A673 (cell line): ENCODE measurements around the gene GNG12. TPM values are rescaled to one million over a fixed set of nuclear protein-coding genes. Genes with fewer than 3 reads are reported as not detected.

Experiments used
- BruUV-seq: library from RNA; stranded (reverse); fragments of 400-500 nt; replicated peaks from 2 replicates; lab custom pipeline; 2021; lab: Mats Ljungman, UMichigan
- CTCF ChIA-PET: fragments of 300-600 bp; sonication (Branson Sonifier 250); formaldehyde crosslinking; loops from one replicate; lab custom pipeline; 2022; ENCODE audit warnings: antibody characterized with exemption; lab: Charles Lee
- POLR2A ChIA-PET: fragments of 300-600 bp; sonication (Branson Sonifier 250); formaldehyde crosslinking; loops from one replicate; lab custom pipeline; 2022; ENCODE audit warnings: antibody characterized with exemption; ENCODE audit not compliant: low non-redundant PET; lab: Charles Lee
- DNase-seq: peaks from one replicate; pipeline ENCODE4 v3.0.0-alpha.2; 2015; ENCODE audit warnings: low spot score
- H3K27ac ChIP-seq: fragments of 200-600 bp; sonication (generic); 2 replicates; pipeline ENCODE4 v1.5.1; 2016; ENCODE audit warnings: mixed run types, low read depth, mild to moderate bottlenecking, mixed read lengths, antibody characterized with exemption, low read length; ENCODE audit not compliant: poor library complexity, severe bottlenecking
- H3K27me3 ChIP-seq: fragments of 200-600 bp; sonication (generic); replicated peaks from 2 replicates; pipeline ENCODE4 v1.6.1; 2017; ENCODE audit warnings: mixed run types, low read depth, mild to moderate bottlenecking, mixed read lengths, antibody characterized with exemption, low read length; ENCODE audit not compliant: insufficient read depth, poor library complexity
- H3K36me3 ChIP-seq: fragments of 200-600 bp; sonication (generic); 2 replicates; pipeline ENCODE4 v1.6.1; 2016; ENCODE audit warnings: mixed run types, mild to moderate bottlenecking, mixed read lengths, antibody characterized with exemption, low read length; ENCODE audit not compliant: insufficient read depth, poor library complexity, severe bottlenecking
- H3K4me1 ChIP-seq: fragments of 200-600 bp; sonication (generic); 2 replicates; pipeline ENCODE4 v1.6.1; 2017; ENCODE audit warnings: mixed run types, mild to moderate bottlenecking, mixed read lengths, antibody characterized with exemption, low read length; ENCODE audit not compliant: insufficient read depth, poor library complexity, severe bottlenecking
- H3K4me3 ChIP-seq: fragments of 200-600 bp; sonication (generic); 2 replicates; pipeline ENCODE4 v1.5.1; 2016; ENCODE audit warnings: low read depth, mixed run types, mild to moderate bottlenecking, mixed read lengths, low read length; ENCODE audit not compliant: poor library complexity, severe bottlenecking
- H3K9me3 ChIP-seq: fragments of 200-600 bp; sonication (generic); 2 replicates; pipeline ENCODE4 v1.6.1; 2016; ENCODE audit warnings: mixed run types, low read depth, mild to moderate bottlenecking, mixed read lengths, antibody characterized with exemption, low read length; ENCODE audit not compliant: poor library complexity, severe bottlenecking
- EZH2 ChIP-seq: fragments of 200-600 bp; sonication (generic); IDR thresholded peaks from 2 replicates; pipeline ENCODE4 v1.6.1; 2017; ENCODE audit warnings: borderline replicate concordance, low read depth, mild to moderate bottlenecking, mixed read lengths, antibody characterized with exemption, low read length; ENCODE audit not compliant: poor library complexity, severe bottlenecking
- intact Hi-C: fragments of 100-400 bp; cut with micrococcal nuclease; formaldehyde crosslinking; loops from one replicate; pipeline ENCODE4 v1.10.0; 2022; ENCODE audit not compliant: unreplicated experiment
- total RNA-seq: library from RNA; stranded (reverse); gene quantifications from 2 replicates; pipeline ENCODE4 v1.2.3, GENCODE V29; 2021
- TF ChIP-seq, protein P1 (sequence below): fragments of 300-800, 200-600 bp; sonication (generic); conservative IDR thresholded peaks from 2 replicates; pipeline ENCODE4 v1.5.1; 2017; ENCODE audit warnings: low read depth, mild to moderate bottlenecking, antibody characterized with exemption, low read length, moderate library complexity, mixed read lengths

Gene GNG12
- total RNA-seq, 1 experiment from 2014 or later = 54.8 TPM

GRCh38 chr1:67736750-67737149 lies 96.5 kb downstream of the GNG12 start:
- H3K27ac ChIP-seq = peak overlapping the region; percentile 74
- CTCF ChIA-PET = interaction anchor here (1.4 kb wide), 1 partner anchor 24 kb away, joined by 6 read pairs; no protein-coding TSS in a partner anchor
- H3K9me3 ChIP-seq = no peaks in the 10 kb centered on the region
- no peak overlapping the region for H3K4me3 ChIP-seq
- no peaks in the 10 kb centered on the region for H3K36me3 ChIP-seq
- TF ChIP-seq, protein P1, sequence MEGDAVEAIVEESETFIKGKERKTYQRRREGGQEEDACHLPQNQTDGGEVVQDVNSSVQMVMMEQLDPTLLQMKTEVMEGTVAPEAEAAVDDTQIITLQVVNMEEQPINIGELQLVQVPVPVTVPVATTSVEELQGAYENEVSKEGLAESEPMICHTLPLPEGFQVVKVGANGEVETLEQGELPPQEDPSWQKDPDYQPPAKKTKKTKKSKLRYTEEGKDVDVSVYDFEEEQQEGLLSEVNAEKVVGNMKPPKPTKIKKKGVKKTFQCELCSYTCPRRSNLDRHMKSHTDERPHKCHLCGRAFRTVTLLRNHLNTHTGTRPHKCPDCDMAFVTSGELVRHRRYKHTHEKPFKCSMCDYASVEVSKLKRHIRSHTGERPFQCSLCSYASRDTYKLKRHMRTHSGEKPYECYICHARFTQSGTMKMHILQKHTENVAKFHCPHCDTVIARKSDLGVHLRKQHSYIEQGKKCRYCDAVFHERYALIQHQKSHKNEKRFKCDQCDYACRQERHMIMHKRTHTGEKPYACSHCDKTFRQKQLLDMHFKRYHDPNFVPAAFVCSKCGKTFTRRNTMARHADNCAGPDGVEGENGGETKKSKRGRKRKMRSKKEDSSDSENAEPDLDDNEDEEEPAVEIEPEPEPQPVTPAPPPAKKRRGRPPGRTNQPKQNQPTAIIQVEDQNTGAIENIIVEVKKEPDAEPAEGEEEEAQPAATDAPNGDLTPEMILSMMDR = no peak
- no peak for TF ChIP-seq EZH2
- POLR2A ChIA-PET = no interaction called here
- no TSS peak for BruUV-seq
- intact Hi-C loops = loop anchor here (2.0 kb wide), 1 partner anchor 50 kb away; no protein-coding TSS in a partner anchor
- H3K27me3 ChIP-seq = no peaks in the 10 kb centered on the region
- H3K4me1 ChIP-seq = peaks cover 60% of the 10 kb centered on the region
- no peak for DNase-seq

DNA sequence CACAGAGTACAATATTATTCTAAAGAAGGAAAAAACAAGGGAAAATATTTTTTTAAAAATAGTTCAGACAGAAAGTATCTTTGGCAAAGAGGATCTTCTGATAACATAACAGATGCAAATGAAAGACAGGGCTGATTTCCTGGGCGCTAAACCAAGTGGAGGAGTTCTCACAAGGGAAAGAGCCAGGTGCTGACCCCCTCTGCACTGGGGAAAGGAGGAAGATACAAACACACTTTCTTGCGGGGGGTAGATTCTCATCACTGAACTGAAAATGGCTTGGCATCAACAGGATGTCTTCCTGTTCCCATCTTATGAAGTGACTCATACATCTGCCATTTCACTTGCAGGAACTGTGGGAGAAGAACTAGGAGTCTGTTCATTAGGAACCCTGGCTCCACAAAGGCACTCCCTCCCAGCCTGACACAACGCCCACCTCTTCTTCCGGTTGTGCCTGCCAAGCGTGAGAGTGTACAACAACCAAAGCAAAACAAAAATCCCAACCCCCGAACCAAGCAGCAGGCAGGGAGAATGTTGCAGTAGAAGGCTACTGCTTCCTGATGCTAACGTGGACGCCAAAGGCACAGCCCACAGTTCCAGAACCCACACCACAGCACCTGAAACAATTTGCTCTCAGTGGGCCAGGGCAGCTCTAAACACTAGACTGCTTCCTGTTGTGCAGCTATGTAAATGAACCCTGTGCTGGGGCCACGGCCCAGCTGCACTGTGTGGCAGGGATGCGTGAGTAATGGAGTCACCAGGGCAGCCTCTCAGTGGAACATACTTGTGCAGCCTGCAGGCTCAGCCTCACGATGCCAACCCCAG lies 97.2 kb downstream of the GNG12 start:
- no TSS peak for BruUV-seq
- ChIA-PET POLR2A (interaction anchor here (0.6 kb wide), 1 partner anchor 27 kb away, joined by 3 read pairs; no protein-coding TSS in a partner anchor), CTCF (no interaction called here)
- Histone ChIP-seq H3K27ac (peak overlapping the region; percentile 74), H3K4me3 (peak overlapping the region; percentile 8), H3K27me3 (no peaks in the 10 kb centered on the region), H3K36me3 (no peaks in the 10 kb centered on the region), H3K9me3 (no peaks in the 10 kb centered on the region), H3K4me1 (peaks cover 67% of the 10 kb centered on the region)
- DNase-seq = peak; percentile 98
- intact Hi-C loops = loop anchor here (2.0 kb wide), 1 partner anchor 49 kb away; no protein-coding TSS in a partner anchor
- TF ChIP-seq, protein P1 = no peak
- no peak for TF ChIP-seq EZH2

- CTCF ChIA-PET = no interaction called here
- intact Hi-C loops = no loop called here
- H3K9me3 ChIP-seq = no peaks in the 10 kb centered on the region
- no TSS peak for BruUV-seq
- TF ChIP-seq, protein P1 = no peak
- no peak for TF ChIP-seq EZH2
- peak; percentile 41 for DNase-seq
- POLR2A ChIA-PET = interaction anchor here (0.6 kb wide), 1 partner anchor 26 kb away, joined by 3 read pairs; no protein-coding TSS in a partner anchor
- no peak overlapping the region for H3K4me3 ChIP-seq
- peak overlapping the region; percentile 74 for H3K27ac ChIP-seq
- H3K4me1 ChIP-seq = peaks cover 68% of the 10 kb centered on the region
- H3K36me3 ChIP-seq = no peaks in the 10 kb centered on the region
- no peaks in the 10 kb centered on the region for H3K27me3 ChIP-seq
These were observed 98.1 kb downstream of the GNG12 start for GRCh38 chr1:67735206-67735605.
